Right cardiac atrium (tissue), 5 donors: ENCODE results near the gene GRK1. TPM values are rescaled to one million over a fixed set of nuclear protein-coding genes. Genes with fewer than 3 reads are reported as not detected.
A peak's percentile ranks its signal among the peaks of the same experiment; 100 is the strongest.

Source experiments
- ATAC-seq, 2 donors: fragments of 200-7000 bp; cut with Tn5 transposase; one replicate each; pipeline versions ENCODE4 v1.8.0 to v1.9.1; 2020; ENCODE audit warnings: moderate library complexity in 2 of 2, mild to moderate bottlenecking in 1 of 2
- DNase-seq, 3 donors: peaks; one replicate each; pipeline ENCODE4 v3.0.0-alpha.2; 2020
- H3K27ac ChIP-seq: one replicate; pipeline ENCODE4 v1.5.1; 2013; ENCODE audit warnings: mild to moderate bottlenecking, low read length, control low read depth, moderate library complexity
- H3K27me3 ChIP-seq: one replicate; pipeline ENCODE4 v1.6.1; 2013; ENCODE audit not compliant: control insufficient read depth, insufficient read depth
- H3K4me1 ChIP-seq: one replicate; pipeline ENCODE4 v1.6.1; 2013; ENCODE audit warnings: low read length; ENCODE audit not compliant: control insufficient read depth, insufficient read depth
- H3K4me3 ChIP-seq: one replicate; pipeline ENCODE4 v1.5.1; 2013; ENCODE audit warnings: low read length, control low read depth
- H3K9me3 ChIP-seq: one replicate; pipeline ENCODE4 v1.6.1; 2013; ENCODE audit warnings: low read length; ENCODE audit not compliant: control insufficient read depth
- WGBS: extraction: QIAGEN DNeasy Blood & Tissue Kit; methylation state at CpG from one replicate; pipeline ENCODE4 v1.1.7; 2013; 5-methylcytosine and 5-hydroxymethylcytosine counted together
- intact Hi-C, 4 donors: fragments of 100-400 bp; cut with DNase I; formaldehyde crosslinking; loops; one replicate each; pipeline versions ENCODE4 v1.11.0 to v1.14.0; 2022 to 2023
- polyA plus RNA-seq: library from polyadenylated mRNA; stranded (reverse); fragments of 200-250 nt; gene quantifications from one replicate; pipeline ENCODE4 v1.2.3, GENCODE V29; 2013
- total RNA-seq, 4 donors: library from RNA; stranded (reverse); fragmentation: NEBNext Ultra II Directional; extraction: Animal tissue kit (Norgen Biotek cat#: 25700); gene quantifications; one replicate each; pipeline ENCODE4 v1.2.1, GENCODE V29; 2021
- donor health status: healthy with polysubstance abuse.
- donor health status: DM: no; HTN: yes; CAD: no.
- donor health status: DM: no; HTN: no; CAD: no.
- donor health status: DM: no; HTN: yes; CAD: no; lungs with severe emphysema.
- donor health status: DM: yes; HTN: yes; CAD: no.

The GRK1 gene
- total and polyA plus RNA-seq, 5 donors, result 0.24 to 0.66 (median 0.43) TPM; not detected in 2

DNA sequence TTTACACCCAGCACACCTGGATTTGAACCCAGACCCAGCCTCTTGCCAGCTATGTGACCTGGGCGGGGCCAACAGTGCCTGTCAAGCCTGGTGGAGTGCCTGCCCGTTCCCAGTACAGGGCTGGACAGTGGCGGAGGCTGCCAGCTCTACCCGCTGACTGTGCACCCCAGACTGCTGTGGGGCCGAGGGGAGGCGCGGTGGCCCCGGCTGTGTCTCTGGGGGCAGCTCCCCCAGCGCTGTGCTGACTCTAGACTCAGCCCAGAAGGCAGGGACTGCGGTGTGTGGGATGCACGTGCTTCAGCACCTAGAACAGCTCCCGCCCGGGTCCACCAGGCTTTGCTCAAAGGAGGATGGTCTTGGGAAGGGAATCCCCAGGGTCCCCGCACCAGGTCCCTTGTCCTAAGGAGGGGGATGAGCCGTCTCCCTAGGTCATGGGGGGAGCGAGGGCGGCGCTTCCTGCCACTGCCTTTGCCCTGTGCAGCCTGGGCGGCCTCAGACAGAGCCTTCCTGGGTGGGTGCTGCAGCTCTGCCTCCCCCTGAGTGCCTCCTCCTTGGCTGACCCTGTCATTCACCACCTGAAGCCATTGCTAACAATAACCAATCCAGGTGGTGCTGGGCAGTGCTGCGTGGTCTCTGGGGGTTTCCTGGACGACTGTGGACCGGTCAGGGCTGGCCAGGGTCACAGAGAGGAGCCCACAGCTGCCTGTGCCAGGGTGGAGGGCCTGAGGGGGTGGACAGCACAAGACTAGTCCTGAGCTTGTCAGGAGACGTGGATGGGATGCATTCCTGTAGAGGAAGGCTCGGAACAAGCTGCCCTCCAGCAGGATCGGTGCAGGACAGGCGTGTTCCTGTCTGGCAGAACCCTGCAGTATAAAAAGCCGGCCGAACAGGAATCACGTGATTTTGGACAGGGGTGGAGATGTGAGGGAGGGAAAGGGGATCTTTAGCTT, 110.6 kb downstream of the GRK1 start:
- ATAC-seq (peak; percentile 39 to 40), DNase-seq (no peak)
- H3K27ac ChIP-seq, result no peak overlapping the region
- 39% methylated on average over 29 of the region's 29 CpGs for WGBS
- no peaks in the 10 kb centered on the region for H3K9me3 ChIP-seq
- intact Hi-C loops, result no loop called here
- H3K4me1 ChIP-seq, result peaks cover 4% of the 10 kb centered on the region
- no peak overlapping the region for H3K4me3 ChIP-seq
- no peaks in the 10 kb centered on the region for H3K27me3 ChIP-seq

- no peak for ATAC-seq
- H3K27me3 ChIP-seq, result no peaks in the 10 kb centered on the region
- no peaks in the 10 kb centered on the region for H3K9me3 ChIP-seq
- no peak overlapping the region for H3K4me3 ChIP-seq
- WGBS, result 87% methylated on average over 2 of the region's 2 CpGs
- intact Hi-C loops, result no loop called here
- H3K4me1 ChIP-seq, result no peaks in the 10 kb centered on the region
- H3K27ac ChIP-seq, result no peak overlapping the region
- no peak for DNase-seq
Measured at GRCh38 chr13:113781571-113781970, 114.6 kb downstream of the GRK1 start.

- no peak for ATAC-seq
- Histone ChIP-seq H3K27ac (no peak overlapping the region), H3K4me1 (no peaks in the 10 kb centered on the region), H3K27me3 (no peaks in the 10 kb centered on the region), H3K9me3 (no peaks in the 10 kb centered on the region), H3K4me3 (no peak overlapping the region)
- intact Hi-C loops, result no loop called here
- DNase-seq, result no peak
- 85% methylated on average over 14 of the region's 14 CpGs for WGBS
Measured at GRCh38 chr13:113782472-113782871, 115.5 kb downstream of the GRK1 start.

DNA sequence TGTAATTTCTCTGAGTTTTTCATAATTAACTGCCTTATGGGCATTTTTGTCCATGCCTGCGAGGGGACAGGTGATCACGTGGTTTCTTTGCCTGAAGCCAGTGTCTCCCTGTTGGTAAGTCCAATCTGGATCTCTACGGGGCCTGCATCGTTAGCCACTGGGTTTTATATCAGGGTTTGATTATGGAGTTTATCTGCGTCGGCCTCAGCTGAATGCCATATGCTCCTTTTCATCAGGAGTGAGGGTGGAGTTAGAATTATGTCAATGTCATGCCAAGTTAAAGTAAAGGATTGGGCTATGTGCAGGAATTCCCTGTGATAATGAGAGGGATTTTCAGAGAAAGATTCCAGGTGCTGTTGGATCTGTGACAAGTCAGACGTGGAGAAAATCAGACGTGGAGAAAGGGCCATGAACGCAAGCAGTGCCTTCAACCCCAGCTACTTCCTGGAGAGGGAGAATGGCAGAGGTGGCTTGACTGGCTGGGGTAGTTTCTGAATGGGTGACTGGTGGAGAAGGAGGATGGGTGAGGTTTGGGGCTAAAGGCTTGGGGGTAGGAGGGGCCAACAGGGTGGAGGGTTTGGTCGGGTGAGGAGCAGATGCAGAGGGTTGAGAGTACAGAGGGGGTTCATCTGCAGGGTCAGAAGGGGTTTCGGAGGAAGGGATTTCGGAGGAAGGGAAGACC, 116.3 kb downstream of the GRK1 start:
- H3K4me1 ChIP-seq, result no peaks in the 10 kb centered on the region
- H3K4me3 ChIP-seq, result no peak overlapping the region
- H3K9me3 ChIP-seq, result no peaks in the 10 kb centered on the region
- WGBS, result 72% methylated on average over 12 of the region's 12 CpGs
- intact Hi-C loops, result no loop called here
- no peak overlapping the region for H3K27ac ChIP-seq
- ATAC-seq, result no peak
- no peak for DNase-seq
- no peaks in the 10 kb centered on the region for H3K27me3 ChIP-seq

- Histone ChIP-seq H3K27me3 (no peaks in the 10 kb centered on the region), H3K4me1 (no peaks in the 10 kb centered on the region), H3K4me3 (no peak overlapping the region), H3K9me3 (no peaks in the 10 kb centered on the region), H3K27ac (no peak overlapping the region)
- intact Hi-C loops, result no loop called here
- ATAC-seq, result no peak
- DNase-seq, result no peak
- 82% methylated on average over 10 of the region's 10 CpGs for WGBS
Measured at GRCh38 chr13:113783966-113784644, 117.1 kb downstream of the GRK1 start.

DNA sequence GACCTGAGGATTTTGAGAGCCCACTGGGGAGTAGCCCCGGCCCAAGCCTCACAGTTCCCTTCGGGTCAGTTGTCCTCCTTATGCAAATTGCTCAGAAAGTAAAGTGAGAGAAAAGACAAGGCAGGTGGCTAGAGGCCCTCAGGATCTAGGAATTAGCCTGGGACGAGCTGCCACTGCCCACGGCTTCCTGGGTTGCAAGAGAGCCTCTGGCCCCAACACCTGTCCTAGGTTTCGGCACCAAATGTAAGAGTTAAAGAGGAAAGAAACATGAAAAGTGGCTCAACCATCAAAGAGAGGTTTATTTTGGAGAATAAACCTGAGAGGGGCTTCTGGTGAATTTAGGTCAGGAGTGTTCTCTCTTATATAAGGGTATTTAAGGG, 117.6 kb downstream of the GRK1 start:
- no peak overlapping the region for H3K4me3 ChIP-seq
- intact Hi-C loops, result no loop called here
- ATAC-seq, result no peak
- no peak overlapping the region for H3K27ac ChIP-seq
- DNase-seq, result no peak
- no peaks in the 10 kb centered on the region for H3K27me3 ChIP-seq
- H3K9me3 ChIP-seq, result no peaks in the 10 kb centered on the region
- 77% methylated on average over 5 of the region's 5 CpGs for whole genome bisulfite sequencing
- H3K4me1 ChIP-seq, result no peaks in the 10 kb centered on the region

GRCh38 chr13:113785051-113786010, 118.3 kb downstream of the GRK1 start:
- no peak overlapping the region for H3K4me3 ChIP-seq
- H3K4me1 ChIP-seq, result no peaks in the 10 kb centered on the region
- intact Hi-C loops, result no loop called here
- no peak for DNase-seq
- H3K27me3 ChIP-seq, result no peaks in the 10 kb centered on the region
- WGBS, result 85% methylated on average over 19 of the region's 19 CpGs
- H3K9me3 ChIP-seq, result no peaks in the 10 kb centered on the region
- H3K27ac ChIP-seq, result no peak overlapping the region
- ATAC-seq, result no peak

DNA sequence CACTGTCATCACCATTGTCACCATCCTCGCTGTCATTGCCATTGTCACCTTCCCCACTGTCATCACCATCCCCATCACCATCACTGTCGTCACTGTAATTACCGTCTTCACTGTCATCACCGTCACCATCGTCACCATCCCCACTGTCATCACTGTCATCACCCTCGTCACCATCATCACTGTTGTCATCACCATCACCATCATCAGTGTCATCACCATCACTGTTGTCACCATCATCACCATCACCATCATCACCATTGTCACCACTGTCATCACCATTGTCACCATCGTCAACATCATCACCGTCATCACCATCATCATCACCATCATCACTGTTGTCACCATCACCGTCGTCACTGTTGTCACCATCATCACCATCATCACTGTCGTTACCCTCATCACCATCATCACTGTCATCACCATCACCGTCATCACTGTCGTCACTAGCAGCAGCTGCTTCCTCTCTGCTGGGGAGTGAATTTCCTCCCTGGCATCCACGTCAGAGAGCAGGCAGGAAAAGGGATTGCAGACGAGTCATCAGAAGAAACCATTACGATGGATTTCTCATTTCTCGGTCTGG, 119.3 kb downstream of the GRK1 start:
- 73% methylated on average over 17 of the region's 17 CpGs for WGBS
- ATAC-seq, result no peak
- no peak overlapping the region for H3K4me3 ChIP-seq
- intact Hi-C loops, result no loop called here
- DNase-seq, result no peak
- H3K9me3 ChIP-seq, result no peaks in the 10 kb centered on the region
- H3K4me1 ChIP-seq, result no peaks in the 10 kb centered on the region
- no peak overlapping the region for H3K27ac ChIP-seq
- no peaks in the 10 kb centered on the region for H3K27me3 ChIP-seq
